ENCODE data around the gene TCF4.
A peak's percentile ranks its signal among the peaks of the same experiment; 100 is the strongest.

Gene TCF4

GRCh38 chr18:55387139-55387984, 200.6 kb downstream of the TCF4 start:
- DNase-seq = peak in 1 of 42 donors; percentile 46
- intact Hi-C loops (cut with DNase I) = no loop called here

- DNase-seq = peak in 1 of 42 donors; percentile 42
- intact Hi-C loops (cut with DNase I) = no loop called here
These were observed 201.4 kb downstream of the TCF4 start for GRCh38 chr18:55386545-55386944.

- peak; percentile 44 to 90 (median 76) for DNase-seq
- intact Hi-C loops (cut with DNase I) = no loop called here
These were observed 202.2 kb downstream of the TCF4 start for GRCh38 chr18:55385770-55386169.

- DNase-seq = peak in 33 of 42 donors; percentile 18 to 90 (median 61)
- intact Hi-C loops (cut with DNase I) = no loop called here
These were observed 203.3 kb downstream of the TCF4 start for GRCh38 chr18:55384551-55385275.

- intact Hi-C loops (cut with DNase I) = no loop called here
- DNase-seq = peak in 10 of 42 donors; percentile 16 to 66 (median 40)
These were observed 203.9 kb downstream of the TCF4 start for GRCh38 chr18:55384115-55384514.

- intact Hi-C loops (cut with DNase I) = no loop called here
- no peak for DNase-seq
These were observed 205.7 kb downstream of the TCF4 start for GRCh38 chr18:55382277-55382805.

GRCh38 chr18:55381277-55381676, 206.7 kb downstream of the TCF4 start:
- DNase-seq = no peak
- intact Hi-C loops (cut with DNase I) = no loop called here

GRCh38 chr18:55380589-55380988, 207.4 kb downstream of the TCF4 start:
- intact Hi-C loops (cut with DNase I) = no loop called here
- DNase-seq = no peak

- no peak for DNase-seq
- intact Hi-C loops (cut with DNase I) = no loop called here
These were observed 211.6 kb downstream of the TCF4 start for GRCh38 chr18:55376387-55376786.

- DNase-seq = peak in 1 of 42 donors; percentile 39
- intact Hi-C loops (cut with DNase I) = no loop called here
These were observed 212.1 kb downstream of the TCF4 start for GRCh38 chr18:55375930-55376329.

GRCh38 chr18:55374741-55375140, 213.3 kb downstream of the TCF4 start:
- intact Hi-C loops (cut with DNase I) = no loop called here
- DNase-seq = no peak

GRCh38 chr18:55372209-55372608, 215.8 kb downstream of the TCF4 start:
- intact Hi-C loops (cut with DNase I) = no loop called here
- no peak for DNase-seq

- intact Hi-C loops (cut with DNase I) = no loop called here
These were observed 217.1 kb downstream of the TCF4 start for GRCh38 chr18:55370936-55371335.

GRCh38 chr18:55369346-55369745, 218.6 kb downstream of the TCF4 start:
- intact Hi-C loops (cut with DNase I) = no loop called here
- DNase-seq = no peak

More at GRCh38 chr18:55370936-55371335, 217.1 kb downstream of the TCF4 start:
- no peak for DNase-seq

GRCh38 chr18:55365342-55365741, 222.7 kb downstream of the TCF4 start:
- intact Hi-C loops (cut with DNase I) = no loop called here
- peak in 1 of 42 donors; percentile 52 for DNase-seq

- no peak for DNase-seq
- intact Hi-C loops (cut with DNase I) = no loop called here
These were observed 225.7 kb downstream of the TCF4 start for GRCh38 chr18:55362303-55362702.

GRCh38 chr18:55361492-55362250, 226.3 kb downstream of the TCF4 start:
- intact Hi-C loops (cut with DNase I) = no loop called here

GRCh38 chr18:55360061-55360460, 227.9 kb downstream of the TCF4 start:
- DNase-seq = no peak
- intact Hi-C loops (cut with DNase I) = no loop called here

More at GRCh38 chr18:55361492-55362250, 226.3 kb downstream of the TCF4 start:
- no peak for DNase-seq

GRCh38 chr18:55356815-55357214, 231.2 kb downstream of the TCF4 start:
- intact Hi-C loops (cut with DNase I) = no loop called here
- DNase-seq = no peak

All from head of caudate nucleus (tissue), 42 donors.